ENCODE results near the gene OTOP2. TPM values are rescaled to one million over a fixed set of nuclear protein-coding genes. Genes with fewer than 3 reads are reported as not detected.

Gene OTOP2
- total and polyA plus RNA-seq, 9 of the 15 experiments (the other 6 are each of a cell fraction or from before 2014, with no cell fraction given) = 0.04 to 0.36 (median 0.14) TPM; not detected in 1

DNA sequence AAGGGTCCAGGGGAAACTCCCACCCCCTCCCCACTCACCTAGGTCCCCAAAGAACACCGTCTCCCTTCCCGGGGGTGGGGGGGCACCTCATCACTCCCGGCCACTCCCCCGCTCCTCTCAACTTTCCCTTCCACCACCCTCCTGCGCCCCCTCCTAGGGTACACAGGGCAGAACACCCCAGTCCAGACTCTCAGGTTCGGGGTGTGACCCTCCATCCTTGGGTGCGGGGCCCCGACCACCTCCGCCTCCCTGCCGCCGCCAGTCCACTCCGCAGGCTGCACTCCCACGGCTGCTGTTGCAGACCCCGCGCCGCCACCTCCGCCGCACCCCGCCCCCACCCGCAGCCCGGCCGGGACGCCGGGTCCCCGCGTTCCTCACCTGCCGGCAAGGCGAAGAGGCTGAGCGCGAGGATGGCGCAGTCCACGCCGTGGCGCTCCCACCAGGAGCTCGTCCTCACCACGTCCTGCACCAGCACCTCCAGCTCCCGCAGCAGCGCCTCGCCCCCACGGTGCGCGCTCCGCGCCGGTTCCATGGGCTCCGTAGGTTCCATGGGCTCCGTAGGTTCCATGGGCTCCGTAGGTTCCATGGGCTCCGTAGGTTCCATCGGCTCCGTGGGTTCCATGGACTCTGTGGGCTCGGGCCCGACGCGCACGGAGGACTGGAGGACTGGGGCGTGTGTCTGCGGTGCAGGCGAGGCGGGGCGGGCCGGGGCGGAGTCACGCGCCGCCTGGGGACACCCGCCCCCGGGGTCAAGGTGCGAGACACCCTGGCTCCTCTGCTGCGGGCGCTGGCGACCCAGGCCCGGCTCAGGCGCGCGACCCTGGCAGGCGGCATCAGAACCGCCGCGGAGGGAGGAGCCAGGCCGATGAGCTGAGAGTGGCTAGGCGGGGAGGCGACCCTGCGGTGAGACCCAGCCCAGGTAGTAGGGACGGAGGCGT lies 30.8 kb upstream of the OTOP2 start, which contains the start of gene FADS6:
FADS6 (minus strand) TSS at position 660 of the 938 bp plus-strand sequence; CDS start at position 622, 38 bp downstream.
- no TSS peak for BruUV-seq (replicated peaks)
- DNase-seq (ENCODE audit: extremely low read depth in 1 of 4, low spot score in 3 of 4) (peak in 2 of 4 experiments; percentile 75 to 77), ATAC-seq (peak; percentile 81), FAIRE-seq (no peak)
- no peak within 1 kb of the TSS for H3K27ac ChIP-seq (ENCODE audit: extremely low read depth, low read depth, low read length)
- peaks cover 8% of the 10 kb centered on the region; the same call in 1 of the 2 replicates for H4K20me1 ChIP-seq (replicated peaks; ENCODE audit: control insufficient read depth, insufficient read depth, low read length)
- H3K4me2 ChIP-seq (ENCODE audit: insufficient read depth, low read length) = peak within 1 kb of the TSS; percentile 37
- 14% methylated on average over 31 of the region's 86 CpGs for WGBS (ENCODE audit: insufficient coverage, low coverage, missing lambda C conversion rate)
- H3K36me3 ChIP-seq (ENCODE audit: control insufficient read depth, insufficient read depth, low read length) = no peaks in the 10 kb centered on the region
- no peaks in the 10 kb centered on the region for H3K9me1 ChIP-seq (ENCODE audit: control insufficient read depth, insufficient read depth, low read length)
- H3K4me3 ChIP-seq = 0 out of 2 replicates have a peak within 1 kb of the TSS, but pooled peaks have one; percentile 13
- H3K27me3 ChIP-seq (ENCODE audit: control insufficient read depth in 2 of 2, insufficient read depth in 2 of 2, low read length in 2 of 2) = peaks cover 22 to 49% of the 10 kb centered on the region in 2 experiments; a peak in 4 of 5 replicates
- H3K4me1 ChIP-seq (replicated peaks in 1 of 2; ENCODE audit: control insufficient read depth in 2 of 2, insufficient read depth in 2 of 2, low read length in 2 of 2) = peaks cover 0 to 22% of the 10 kb centered on the region in 2 experiments; a peak in 2 of 5 replicates
- H3K79me2 ChIP-seq (ENCODE audit: control insufficient read depth, insufficient read depth, low read length) = no peaks in the 10 kb centered on the region
- no peaks in the 10 kb centered on the region for H3K9me3 ChIP-seq (replicated peaks; ENCODE audit: control insufficient read depth, insufficient read depth, low read depth, low read length)
- ChIA-PET POLR2A (interaction anchor here (0.6 to 1.7 kb wide), 5 partner anchors 13 to 1298 kb away, joined by 3 to 8 read pairs (median 3); no protein-coding TSS in a partner anchor), CTCF (ENCODE audit: low intra/inter-chr PET ratio) (interaction anchor here (0.6 kb wide), 2 partner anchors 17 to 362 kb away, joined by 3 read pairs; partner anchors contain the start of gene CD300LB)
- intact Hi-C loops (cut with micrococcal nuclease) (no loop called here), in situ Hi-C loops (cut with MboI) (no loop called here)
- peak within 1 kb of the TSS in 1 of 2 experiments; percentile 65; a peak in 2 of 4 replicates for H3K9ac ChIP-seq (ENCODE audit: insufficient read depth in 1 of 2, low read depth in 2 of 2, low read length in 2 of 2)
- TF ChIP-seq ZNF707 (CRISPR knock-in tag; conservative IDR thresholded peaks at IDR 0.05) = no peak
- TF ChIP-seq, protein P1, sequence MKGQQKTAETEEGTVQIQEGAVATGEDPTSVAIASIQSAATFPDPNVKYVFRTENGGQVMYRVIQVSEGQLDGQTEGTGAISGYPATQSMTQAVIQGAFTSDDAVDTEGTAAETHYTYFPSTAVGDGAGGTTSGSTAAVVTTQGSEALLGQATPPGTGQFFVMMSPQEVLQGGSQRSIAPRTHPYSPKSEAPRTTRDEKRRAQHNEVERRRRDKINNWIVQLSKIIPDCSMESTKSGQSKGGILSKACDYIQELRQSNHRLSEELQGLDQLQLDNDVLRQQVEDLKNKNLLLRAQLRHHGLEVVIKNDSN (CRISPR knock-in tag; IDR thresholded peaks at IDR 0.05) = peak; percentile 29; the same call in 1 of the 2 replicates
- 0 out of 2 replicates have a peak, but pooled peaks have one; percentile 41 for TF ChIP-seq L3MBTL2 (IDR thresholded peaks at IDR 0.05)
- TF ChIP-seq NR2C2 (CRISPR knock-in tag; IDR thresholded peaks at IDR 0.05) = no peak
- TF ChIP-seq NR2C2 (tag; IDR thresholded peaks at IDR 0.05) = peak; percentile 74
- TF ChIP-seq SAFB (IDR thresholded peaks at IDR 0.05; ENCODE audit: borderline replicate concordance, low read depth, low read length) = peak; percentile 65; the same call in 1 of the 2 replicates
- TF ChIP-seq EGR1 (conservative IDR thresholded peaks at IDR 0.05) = 0 out of 2 replicates have a peak, but pooled peaks have one; percentile 8
- TF ChIP-seq TOE1 (IDR thresholded peaks at IDR 0.05; ENCODE audit: borderline replicate concordance) = no peak
- TF ChIP-seq TOE1 (CRISPR knock-in tag; IDR thresholded peaks at IDR 0.05; ENCODE audit: borderline replicate concordance, low read depth) = no peak
- TF ChIP-seq, protein P2, sequence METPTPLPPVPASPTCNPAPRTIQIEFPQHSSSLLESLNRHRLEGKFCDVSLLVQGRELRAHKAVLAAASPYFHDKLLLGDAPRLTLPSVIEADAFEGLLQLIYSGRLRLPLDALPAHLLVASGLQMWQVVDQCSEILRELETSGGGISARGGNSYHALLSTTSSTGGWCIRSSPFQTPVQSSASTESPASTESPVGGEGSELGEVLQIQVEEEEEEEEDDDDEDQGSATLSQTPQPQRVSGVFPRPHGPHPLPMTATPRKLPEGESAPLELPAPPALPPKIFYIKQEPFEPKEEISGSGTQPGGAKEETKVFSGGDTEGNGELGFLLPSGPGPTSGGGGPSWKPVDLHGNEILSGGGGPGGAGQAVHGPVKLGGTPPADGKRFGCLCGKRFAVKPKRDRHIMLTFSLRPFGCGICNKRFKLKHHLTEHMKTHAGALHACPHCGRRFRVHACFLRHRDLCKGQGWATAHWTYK (CRISPR knock-in tag; IDR thresholded peaks at IDR 0.05) = no peak
- 0 out of 2 replicates have a peak within 1 kb of the TSS, but pooled peaks have one; percentile 38 for H2AFZ ChIP-seq (ENCODE audit: low read depth, low read length)
